Cortex of kidney (tissue), 1 donor: Measurements from ENCODE around the gene KIF23.

Experiments used
- DNase-seq: peaks from one replicate; lab custom pipeline; 2025; lab: John Stamatoyannopoulos, UW

The KIF23 gene

GRCh38 chr15:69465253-69465652 is 51.1 kb downstream of the KIF23 start:
- DNase-seq: no peak

GRCh38 chr15:69466733-69467132 is 52.6 kb downstream of the KIF23 start:
- no peak for DNase-seq

- DNase-seq: no peak
Observed at GRCh38 chr15:69467636-69468035, 53.5 kb downstream of the KIF23 start.

DNA sequence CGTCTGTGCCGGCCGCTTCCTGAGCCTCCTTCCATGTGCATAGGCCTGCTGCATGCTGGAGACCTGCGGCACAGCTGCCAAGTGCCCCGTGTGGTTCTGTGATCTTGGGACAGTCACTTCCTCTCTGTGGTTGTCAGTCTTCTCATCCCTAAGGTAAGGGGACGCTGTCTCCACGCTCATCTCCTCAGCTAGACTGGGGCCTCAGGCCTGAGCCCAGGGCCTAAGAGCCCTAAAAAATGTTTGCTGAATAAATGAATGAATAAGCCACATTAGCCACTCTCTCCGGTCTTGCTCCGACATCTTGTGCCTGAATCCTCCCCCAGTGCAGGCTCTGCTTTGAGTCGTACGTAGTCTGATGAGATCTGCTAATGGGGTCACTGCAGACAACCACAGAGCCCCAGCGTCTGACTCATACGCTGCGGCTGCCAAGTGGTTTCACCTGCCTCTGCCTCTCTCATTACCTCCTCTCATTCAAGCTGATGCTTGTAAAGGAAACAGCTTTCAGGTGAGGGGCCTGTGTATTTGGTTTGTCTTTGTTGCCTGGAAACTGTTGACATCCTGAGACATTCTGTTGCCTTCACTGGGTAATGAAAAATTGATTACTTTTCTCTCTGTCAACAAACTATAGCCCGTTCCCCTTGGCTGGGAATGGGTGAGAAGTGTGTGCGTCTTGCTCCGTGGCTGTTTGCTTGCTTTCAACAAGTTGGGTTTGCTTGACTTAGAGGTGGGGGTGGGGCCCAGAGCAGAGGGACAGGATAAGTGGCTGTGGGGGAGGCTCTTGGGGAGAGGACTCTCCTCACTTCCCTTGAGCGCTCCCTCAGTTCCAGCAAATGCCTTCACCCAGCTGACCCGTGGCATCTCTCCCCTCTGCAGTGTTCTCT is 54.3 kb downstream of the KIF23 start:
- DNase-seq: no peak

- DNase-seq: no peak
Observed at GRCh38 chr15:69469467-69470201, 55.5 kb downstream of the KIF23 start.

GRCh38 chr15:69472046-69472445 is 57.9 kb downstream of the KIF23 start:
- DNase-seq: no peak

DNA sequence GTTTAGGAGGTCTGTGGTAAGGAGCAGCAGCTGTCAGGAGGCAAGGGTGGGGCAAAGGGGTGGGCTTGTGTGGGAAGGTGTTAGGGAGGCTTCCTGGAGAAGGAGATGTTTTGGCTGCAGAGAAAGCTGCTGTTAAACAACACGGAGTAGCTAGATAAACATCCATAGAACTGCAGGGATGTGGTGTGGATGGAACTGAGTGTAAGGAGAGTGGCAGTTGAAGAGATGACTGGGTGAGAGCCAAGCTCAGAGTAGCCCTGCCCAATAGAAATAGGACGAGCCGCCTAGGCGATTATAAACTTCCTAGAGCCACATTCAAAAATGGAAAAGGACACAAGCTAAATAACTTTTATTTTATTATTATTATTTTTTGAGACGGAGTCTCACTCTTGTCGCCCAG is 58.4 kb downstream of the KIF23 start:
- no peak for DNase-seq

DNA sequence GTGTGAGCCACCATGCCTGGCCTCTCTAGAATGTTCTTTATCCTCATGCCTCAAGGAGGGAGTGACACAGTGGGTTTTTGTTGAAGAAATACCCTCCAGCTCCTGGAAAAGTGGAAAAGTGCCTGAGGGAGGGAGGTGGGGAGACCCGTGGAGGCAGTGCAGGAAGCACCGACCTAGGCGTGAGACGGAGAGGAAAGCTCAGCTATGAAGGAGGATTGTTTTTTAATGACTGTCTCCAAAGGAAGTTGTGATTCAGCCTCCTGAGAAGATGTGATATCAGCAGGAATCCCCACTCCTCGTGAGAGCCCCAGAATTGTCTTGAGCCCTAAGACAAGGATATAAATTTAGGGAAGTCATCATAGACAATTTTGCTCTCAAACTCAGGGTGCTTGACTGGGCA is 60.1 kb downstream of the KIF23 start:
- DNase-seq: no peak

- no peak for DNase-seq
Observed at GRCh38 chr15:69474846-69475455, 60.8 kb downstream of the KIF23 start.

- no peak for DNase-seq
Observed at GRCh38 chr15:69475769-69476358, 61.7 kb downstream of the KIF23 start.

- no peak for DNase-seq
Observed at GRCh38 chr15:69476704-69477473, 62.7 kb downstream of the KIF23 start.

GRCh38 chr15:69478259-69478781 is 64.2 kb downstream of the KIF23 start:
- no peak for DNase-seq

DNA sequence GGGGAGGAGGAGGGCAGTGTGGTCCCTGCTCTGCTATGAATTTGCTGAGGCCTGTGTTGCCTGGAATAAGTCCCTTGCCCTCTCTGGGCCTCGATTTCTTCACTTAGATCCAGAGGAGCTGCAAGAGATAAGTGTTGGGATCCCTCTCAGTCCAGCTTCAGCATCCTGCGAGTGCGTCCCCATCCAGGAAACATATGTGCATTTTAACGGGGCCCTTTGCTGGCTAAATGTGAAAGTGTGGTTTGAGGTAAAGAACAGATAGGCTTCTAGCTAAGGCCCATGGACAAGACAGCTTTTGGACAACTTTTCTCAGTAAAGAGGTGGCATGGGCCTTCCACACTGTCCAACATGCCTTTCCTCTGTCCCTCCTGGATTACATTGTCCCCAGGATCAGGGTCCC is 64.9 kb downstream of the KIF23 start:
- no peak for DNase-seq

DNA sequence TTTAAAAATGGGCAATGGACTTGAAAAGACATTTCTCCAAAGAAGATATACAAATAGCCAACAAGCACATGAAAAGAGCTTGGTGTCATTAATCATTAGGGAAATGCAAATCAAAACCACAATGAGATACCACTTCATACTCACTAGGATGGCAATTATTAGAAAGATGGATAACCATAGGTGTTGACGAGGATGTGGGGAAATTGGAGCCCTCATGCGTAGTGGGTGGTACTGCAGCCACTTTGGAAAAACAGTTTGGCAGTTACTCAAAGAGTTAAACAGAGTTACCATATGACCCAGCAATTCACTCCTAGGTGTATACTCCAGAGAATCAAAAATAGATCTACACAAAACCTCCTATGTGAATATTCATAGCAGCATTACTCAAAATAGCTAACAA is 65.8 kb downstream of the KIF23 start:
- DNase-seq: no peak

DNA sequence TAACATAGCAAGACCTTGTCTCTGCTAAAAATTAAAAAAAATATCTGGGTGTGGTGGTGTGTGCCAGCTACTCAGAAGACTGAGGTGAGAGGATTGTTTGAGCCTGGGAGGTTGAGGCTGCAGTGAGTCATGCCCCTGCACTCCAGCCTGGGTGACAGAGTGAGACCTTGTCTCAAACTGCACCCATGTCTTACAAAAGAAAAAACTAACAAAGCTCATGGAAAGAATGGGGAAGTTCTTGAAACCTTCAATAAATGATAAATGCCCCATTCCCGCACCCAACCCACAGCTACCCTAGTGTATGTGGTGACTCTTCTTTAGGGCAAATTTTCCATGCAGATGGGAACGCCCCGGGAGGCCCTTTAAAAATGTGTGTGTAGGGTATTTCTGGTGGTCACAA is 66.8 kb downstream of the KIF23 start:
- DNase-seq: no peak

DNA sequence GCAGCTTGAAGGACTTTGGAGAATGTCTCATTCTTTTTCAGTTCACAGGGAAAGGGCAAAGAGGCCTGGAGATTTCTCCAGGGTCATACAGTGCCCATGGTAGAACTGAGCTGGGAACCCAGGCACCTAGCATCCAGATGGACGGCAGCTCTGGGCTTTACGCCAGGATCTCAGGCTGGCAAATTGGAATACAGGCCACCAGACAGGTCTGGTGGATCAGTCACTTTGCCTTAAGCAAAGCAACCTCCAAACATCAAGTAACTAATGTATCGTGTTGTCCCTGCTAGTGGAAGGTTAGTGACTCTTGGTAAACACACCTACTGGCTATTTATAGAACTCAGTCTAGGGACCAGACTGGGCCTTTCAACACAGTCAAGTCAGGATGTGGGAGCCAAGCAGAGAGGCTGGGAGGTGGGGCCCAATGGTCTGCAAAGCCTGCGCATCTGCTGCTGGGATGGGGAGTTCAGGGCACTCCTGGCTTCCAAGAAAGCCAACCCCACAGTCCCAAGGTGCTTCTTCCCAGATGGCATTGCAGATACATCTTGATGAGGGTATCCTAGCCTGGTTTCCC is 68.6 kb downstream of the KIF23 start:
- DNase-seq: no peak

DNA sequence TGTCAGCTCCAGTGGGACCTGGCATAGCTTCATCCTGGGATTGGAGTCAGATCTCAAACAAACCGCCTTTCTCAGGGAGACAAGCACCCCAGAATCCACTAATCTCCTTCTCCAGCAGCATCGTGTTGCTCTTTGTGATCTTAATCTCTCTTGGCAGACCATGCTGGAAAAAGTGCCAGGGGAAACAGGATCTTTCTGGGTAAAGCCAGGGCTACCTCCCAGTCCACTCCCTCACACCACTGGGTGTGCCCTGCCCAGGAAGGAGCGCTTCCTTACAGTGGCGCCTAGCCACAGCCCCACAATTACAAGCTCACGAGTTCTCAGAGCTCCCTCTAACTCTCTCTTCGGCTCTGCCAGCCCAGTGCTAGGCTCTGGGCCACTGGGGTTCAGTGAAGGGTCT is 70.7 kb downstream of the KIF23 start:
- no peak for DNase-seq

DNA sequence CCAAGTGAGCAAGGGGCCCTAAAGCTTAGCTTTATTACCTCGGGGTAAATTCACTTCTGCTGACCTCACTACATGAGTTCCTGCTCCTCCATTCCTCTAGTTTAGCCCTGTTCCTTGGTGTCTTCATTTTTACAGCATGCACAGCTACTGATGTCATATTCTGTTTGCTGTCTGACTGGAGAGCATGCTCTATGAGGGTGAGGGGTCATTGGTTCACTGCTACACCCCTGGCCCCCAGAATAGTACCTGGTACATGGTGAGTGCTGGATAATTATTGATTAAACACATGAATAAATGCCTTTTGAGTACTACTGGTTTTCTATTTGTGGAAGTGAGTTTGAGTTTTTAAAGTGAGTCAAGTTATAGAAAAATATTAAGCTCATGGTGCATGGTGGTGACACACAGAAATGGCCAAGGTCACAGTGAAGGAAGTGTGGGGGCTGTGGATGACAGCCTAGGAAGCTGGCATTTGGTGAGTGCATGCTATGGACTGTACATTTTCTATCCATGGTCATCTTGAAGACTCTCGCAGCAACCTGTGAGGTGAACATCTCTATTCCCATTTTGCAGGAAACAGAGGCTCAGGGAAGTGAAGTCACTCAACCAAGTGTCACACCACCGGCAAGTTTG is 72.4 kb downstream of the KIF23 start:
- DNase-seq: no peak

GRCh38 chr15:69489073-69489571 is 75.0 kb downstream of the KIF23 start:
- no peak for DNase-seq

GRCh38 chr15:69490356-69491037 is 76.3 kb downstream of the KIF23 start:
- no peak for DNase-seq
